ENCODE measurements around the gene PREP. TPM values are rescaled to one million over a fixed set of nuclear protein-coding genes. Genes with fewer than 3 reads are reported as not detected.

Gene PREP
- total RNA-seq, 1 experiment from 2014 or later = 51.6 TPM

- DNase-seq (ENCODE audit: low read depth, low spot score) = no peak
- in situ Hi-C loops (cut with HindIII; ENCODE audit: low pct_unique_long_range_greater_than_20kb, low sequenced_read_pairs) = no loop called here
Measured at GRCh38 chr6:105300090-105300489, 102.8 kb downstream of the PREP start.

- DNase-seq (ENCODE audit: low read depth, low spot score) = no peak
- in situ Hi-C loops (cut with HindIII; ENCODE audit: low pct_unique_long_range_greater_than_20kb, low sequenced_read_pairs) = no loop called here
Measured at GRCh38 chr6:105294129-105294528, 108.8 kb downstream of the PREP start.

GRCh38 chr6:105292689-105293339, 110.1 kb downstream of the PREP start:
- no peak for DNase-seq (ENCODE audit: low read depth, low spot score)
- in situ Hi-C loops (cut with HindIII; ENCODE audit: low pct_unique_long_range_greater_than_20kb, low sequenced_read_pairs) = no loop called here

DNA sequence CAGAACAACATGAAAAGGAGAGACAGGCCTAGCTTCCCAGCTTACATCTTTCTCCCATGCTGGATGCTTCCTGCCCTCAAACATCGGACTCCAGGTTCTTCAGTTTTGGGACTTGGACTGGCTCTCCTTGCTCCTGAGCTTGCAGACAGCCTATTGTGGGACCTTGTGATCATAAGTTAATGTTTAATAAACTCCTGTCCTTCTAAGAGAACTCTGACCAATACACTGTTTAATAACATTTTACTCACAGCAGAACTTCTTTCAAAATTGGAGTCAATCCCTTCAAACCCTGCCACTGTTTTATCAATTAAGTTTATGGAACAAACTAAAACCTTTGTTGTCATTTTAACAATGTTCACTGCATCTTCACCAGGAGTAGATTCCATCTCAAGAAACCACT, 111.4 kb downstream of the PREP start:
- in situ Hi-C loops (cut with HindIII; ENCODE audit: low pct_unique_long_range_greater_than_20kb, low sequenced_read_pairs) = no loop called here
- no peak for DNase-seq (ENCODE audit: low read depth, low spot score)

- in situ Hi-C loops (cut with HindIII; ENCODE audit: low pct_unique_long_range_greater_than_20kb, low sequenced_read_pairs) = no loop called here
- no peak for DNase-seq (ENCODE audit: low read depth, low spot score)
Measured at GRCh38 chr6:105282631-105283585, 120.0 kb downstream of the PREP start.

DNA sequence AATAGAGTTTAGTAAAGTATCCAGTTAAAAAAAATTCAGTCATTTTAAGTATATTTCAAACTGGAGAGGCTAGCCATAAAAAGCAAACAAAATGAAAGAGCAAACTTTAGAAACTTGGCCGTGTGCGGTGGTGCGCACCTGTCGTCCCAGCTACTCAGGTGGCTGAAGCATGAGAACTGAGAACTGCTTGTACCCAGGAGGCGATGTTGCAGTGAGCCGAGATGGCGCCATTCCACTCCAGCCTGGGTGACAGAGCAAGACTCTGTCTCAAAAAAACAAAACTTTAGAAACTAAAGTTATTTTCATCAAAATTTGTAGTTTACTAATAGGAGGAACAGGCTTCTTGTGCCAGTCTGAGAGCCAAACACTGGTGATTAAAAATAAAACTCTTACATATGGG, 122.8 kb downstream of the PREP start:
- in situ Hi-C loops (cut with HindIII; ENCODE audit: low pct_unique_long_range_greater_than_20kb, low sequenced_read_pairs) = no loop called here
- no peak for DNase-seq (ENCODE audit: low read depth, low spot score)

DNA sequence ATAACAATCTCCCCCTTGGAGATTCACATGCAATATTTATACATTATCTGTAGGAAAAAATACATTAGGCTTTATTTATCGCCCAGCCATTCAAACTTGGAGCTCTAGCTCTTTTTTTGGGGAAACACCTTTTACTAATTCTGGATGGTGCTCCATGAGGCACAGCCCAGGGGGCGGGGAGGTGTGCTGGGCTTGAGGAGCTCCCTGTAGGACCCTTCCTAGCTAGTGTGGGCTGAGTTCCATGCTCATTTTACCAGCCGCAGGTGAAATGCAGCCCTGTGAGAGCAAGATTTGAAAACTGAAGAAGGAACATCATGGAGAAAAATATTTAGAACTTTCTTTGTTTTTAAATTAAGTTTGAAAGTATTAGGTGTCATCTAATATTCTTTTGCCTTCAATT, 123.4 kb downstream of the PREP start:
- in situ Hi-C loops (cut with HindIII; ENCODE audit: low pct_unique_long_range_greater_than_20kb, low sequenced_read_pairs) = no loop called here
- no peak for DNase-seq (ENCODE audit: low read depth, low spot score)

GRCh38 chr6:105278813-105279212, 124.1 kb downstream of the PREP start:
- no peak for DNase-seq (ENCODE audit: low read depth, low spot score)
- in situ Hi-C loops (cut with HindIII; ENCODE audit: low pct_unique_long_range_greater_than_20kb, low sequenced_read_pairs) = no loop called here

DNA sequence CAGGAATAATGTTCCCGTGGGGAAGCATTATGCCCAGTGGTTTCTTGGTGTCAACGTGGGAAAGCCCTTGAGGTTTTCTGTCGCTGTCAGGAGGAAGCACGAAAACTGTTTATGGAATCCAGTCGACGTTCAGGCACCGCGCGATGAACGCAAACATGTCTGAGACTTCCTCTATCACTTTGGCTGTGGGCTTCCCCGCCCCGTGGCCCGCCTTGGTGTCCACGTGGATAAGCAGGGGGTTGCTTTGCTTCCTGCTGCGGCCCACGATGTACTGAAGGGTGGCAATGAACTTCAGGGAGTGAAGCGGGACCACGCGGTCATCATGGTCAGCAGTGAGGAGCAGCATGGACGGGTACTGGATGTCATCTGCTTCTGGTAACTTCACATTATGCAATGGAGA, 124.8 kb downstream of the PREP start:
- DNase-seq (ENCODE audit: low read depth, low spot score) = no peak
- in situ Hi-C loops (cut with HindIII; ENCODE audit: low pct_unique_long_range_greater_than_20kb, low sequenced_read_pairs) = no loop called here

DNA sequence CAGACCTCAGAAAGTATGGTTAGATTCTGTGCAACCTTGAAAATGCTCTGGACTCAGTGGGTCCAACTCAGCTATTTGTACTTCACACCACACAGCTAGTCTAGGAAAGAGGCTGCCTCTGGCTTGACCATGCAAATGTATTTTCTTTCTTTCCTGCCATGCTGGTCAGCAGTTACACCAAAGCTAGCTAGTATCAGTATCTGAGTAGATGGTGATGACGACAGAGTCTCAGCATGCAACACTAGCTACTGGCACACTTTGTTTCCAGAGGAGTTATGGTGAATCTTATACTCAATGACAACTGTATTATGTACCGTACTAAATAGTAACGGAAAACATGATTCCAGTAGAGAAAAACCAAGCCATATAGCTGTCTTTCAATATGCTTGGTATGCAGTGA, 126.5 kb downstream of the PREP start:
- in situ Hi-C loops (cut with HindIII; ENCODE audit: low pct_unique_long_range_greater_than_20kb, low sequenced_read_pairs) = no loop called here
- no peak for DNase-seq (ENCODE audit: low read depth, low spot score)

- no peak for DNase-seq (ENCODE audit: low read depth, low spot score)
- in situ Hi-C loops (cut with HindIII; ENCODE audit: low pct_unique_long_range_greater_than_20kb, low sequenced_read_pairs) = no loop called here
Measured at GRCh38 chr6:105275542-105275941, 127.3 kb downstream of the PREP start.

DNA sequence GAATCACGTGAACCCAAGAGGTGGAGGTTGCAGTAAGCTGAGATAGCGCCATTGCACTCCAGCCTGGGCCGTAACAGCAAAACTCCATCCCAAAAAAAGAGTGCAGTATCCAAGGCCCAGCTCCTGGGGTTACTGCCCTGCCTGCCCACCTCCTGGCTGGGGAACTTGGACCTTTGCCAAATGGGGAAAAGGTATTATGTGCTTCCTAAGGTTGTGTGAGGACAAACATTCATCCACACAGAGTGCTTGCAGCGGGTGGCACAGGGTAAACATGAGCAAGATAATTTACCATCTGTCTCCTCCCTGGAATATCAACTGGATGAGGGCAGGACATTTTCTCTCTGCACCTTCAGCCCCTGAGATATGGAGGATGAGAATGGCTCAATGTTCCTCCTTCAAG, 128.2 kb downstream of the PREP start:
- DNase-seq (ENCODE audit: low read depth, low spot score) = no peak
- in situ Hi-C loops (cut with HindIII; ENCODE audit: low pct_unique_long_range_greater_than_20kb, low sequenced_read_pairs) = no loop called here

- no peak for DNase-seq (ENCODE audit: low read depth, low spot score)
- in situ Hi-C loops (cut with HindIII; ENCODE audit: low pct_unique_long_range_greater_than_20kb, low sequenced_read_pairs) = no loop called here
Measured at GRCh38 chr6:105273589-105273988, 129.3 kb downstream of the PREP start.

GRCh38 chr6:105272786-105273185, 130.1 kb downstream of the PREP start:
- in situ Hi-C loops (cut with HindIII; ENCODE audit: low pct_unique_long_range_greater_than_20kb, low sequenced_read_pairs) = no loop called here

DNA sequence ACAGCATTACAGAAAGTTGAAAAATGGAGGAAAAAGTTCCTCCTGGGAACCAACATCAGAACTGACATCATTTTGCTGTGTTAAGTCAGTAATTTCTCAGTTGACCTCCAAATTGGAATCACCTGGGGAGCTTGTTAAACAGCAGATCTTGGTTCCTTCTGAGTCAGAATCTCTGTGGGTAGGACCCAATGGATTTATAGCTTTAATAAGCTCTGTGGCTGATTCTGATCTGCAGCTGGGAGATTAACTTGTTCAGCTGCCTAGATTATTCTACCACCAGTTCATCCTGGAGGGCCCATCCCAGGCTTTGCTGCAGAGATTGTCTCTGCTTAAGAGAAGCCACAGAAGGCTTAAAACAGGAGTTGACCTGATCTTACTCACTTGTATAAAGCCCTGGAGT, 132.4 kb downstream of the PREP start:
- DNase-seq (ENCODE audit: low read depth, low spot score) = no peak
- in situ Hi-C loops (cut with HindIII; ENCODE audit: low pct_unique_long_range_greater_than_20kb, low sequenced_read_pairs) = no loop called here

More at GRCh38 chr6:105272786-105273185, 130.1 kb downstream of the PREP start:
- no peak for DNase-seq (ENCODE audit: low read depth, low spot score)

DNA sequence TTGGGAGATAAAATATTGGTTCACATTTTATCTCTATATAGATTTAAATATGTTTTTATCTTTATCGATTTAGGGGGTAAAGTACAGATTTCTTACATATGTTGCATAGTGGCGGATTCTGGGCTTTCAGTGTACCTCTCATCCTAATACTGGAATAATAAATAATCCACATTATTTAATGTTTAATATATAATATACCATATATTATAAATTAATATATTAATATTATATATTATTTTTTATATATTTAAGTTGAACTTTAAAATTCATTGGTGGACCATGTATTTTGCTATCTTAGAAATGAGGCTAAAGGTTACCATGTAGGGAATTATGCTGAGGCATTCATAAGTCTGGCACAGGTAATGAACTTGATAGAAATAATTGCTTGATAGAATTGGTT, 133.5 kb downstream of the PREP start:
- in situ Hi-C loops (cut with HindIII; ENCODE audit: low pct_unique_long_range_greater_than_20kb, low sequenced_read_pairs) = no loop called here
- no peak for DNase-seq (ENCODE audit: low read depth, low spot score)

DNA sequence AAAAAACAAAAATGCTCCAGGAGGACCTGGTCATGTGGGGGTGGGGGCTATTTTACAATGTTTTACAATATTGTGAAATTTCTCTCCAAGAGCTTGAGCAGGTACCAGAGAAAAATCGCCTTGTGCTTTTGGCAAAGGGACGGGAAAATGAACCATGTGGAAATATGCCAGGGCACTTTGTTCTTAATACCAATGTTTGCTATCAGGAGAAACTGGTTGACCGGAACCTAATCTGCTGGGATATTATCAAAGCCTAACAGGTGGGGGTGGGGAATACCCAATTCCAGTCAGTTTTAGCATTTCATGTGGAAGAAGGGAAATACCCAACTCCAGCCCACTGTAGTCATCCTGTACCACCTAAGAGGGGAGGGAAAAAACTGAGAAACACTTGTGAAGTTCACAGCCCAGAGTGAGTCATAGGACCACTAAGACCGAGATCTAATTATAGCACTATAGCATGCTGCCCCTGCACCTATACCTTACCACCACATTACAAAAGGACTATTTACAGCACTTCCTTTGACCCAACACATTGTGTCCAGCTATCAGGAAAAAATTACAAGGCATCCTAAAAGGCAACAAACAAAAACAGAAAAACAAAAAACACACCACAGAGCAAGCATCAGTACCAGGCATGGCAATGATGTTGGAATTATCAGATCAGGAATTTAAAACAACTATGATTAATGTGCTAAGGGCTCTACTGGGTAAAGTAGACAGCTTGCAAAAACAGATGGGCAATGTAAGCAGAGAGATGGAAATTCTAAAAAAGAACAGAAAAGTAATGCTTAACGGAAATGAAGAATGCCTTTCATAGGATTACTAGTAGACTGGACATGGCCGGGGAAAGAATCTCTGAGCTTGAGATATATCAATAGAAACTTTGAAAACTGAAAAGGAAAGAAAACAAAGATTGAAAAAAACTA, 138.9 kb downstream of the PREP start:
- DNase-seq (ENCODE audit: low read depth, low spot score) = no peak
- in situ Hi-C loops (cut with HindIII; ENCODE audit: low pct_unique_long_range_greater_than_20kb, low sequenced_read_pairs) = no loop called here

Measured in SK-MEL-5 (cell line).